Endothelial cell (in vitro differentiated cells): ENCODE results near the gene FEM1A. TPM values are rescaled to one million over a fixed set of nuclear protein-coding genes. Genes with fewer than 3 reads are reported as not detected.
A peak's percentile ranks its signal among the peaks of the same experiment; 100 is the strongest.
"Not testable (repeated sequence)": the region's sequence is repeated elsewhere in the genome, so short reads cannot be mapped to it uniquely, and the experiment has no call there.

Source experiments
- DNase-seq: peaks from one replicate; pipeline ENCODE4 v3.0.0; 2021; ENCODE audit warnings: low spot score
- H3K27ac Mint-ChIP-seq: one replicate; pipeline ENCODE4 v1.8.0; 2021; ENCODE audit warnings: mixed read lengths, inconsistent platforms; ENCODE audit not compliant: unreplicated experiment
- H3K27me3 Mint-ChIP-seq: one replicate; pipeline ENCODE4 v1.8.0; 2021; ENCODE audit warnings: mild to moderate bottlenecking, moderate library complexity, mixed read lengths, inconsistent platforms; ENCODE audit not compliant: unreplicated experiment
- H3K36me3 Mint-ChIP-seq: one replicate; pipeline ENCODE4 v1.8.0; 2021; ENCODE audit warnings: mild to moderate bottlenecking, low read depth, mixed read lengths, inconsistent platforms; ENCODE audit not compliant: unreplicated experiment
- H3K4me1 Mint-ChIP-seq: one replicate; pipeline ENCODE4 v1.8.0; 2021; ENCODE audit warnings: mild to moderate bottlenecking, mixed read lengths, inconsistent platforms; ENCODE audit not compliant: unreplicated experiment
- H3K4me3 Mint-ChIP-seq: one replicate; pipeline ENCODE4 v1.8.0; 2021; ENCODE audit warnings: mild to moderate bottlenecking, mixed read lengths, inconsistent platforms; ENCODE audit not compliant: unreplicated experiment
- H3K9me3 Mint-ChIP-seq: one replicate; pipeline ENCODE4 v1.8.0; 2021; ENCODE audit warnings: mixed read lengths, inconsistent platforms; ENCODE audit not compliant: unreplicated experiment
- total RNA-seq: library from RNA; stranded (reverse); fragmentation: NEBNext Ultra II Directional; extraction: Animal tissue kit (Norgen Biotek cat#: 25700); gene quantifications from one replicate; pipeline ENCODE4 v1.2.1, GENCODE V29; 2021; ENCODE audit not compliant: unreplicated experiment
- TF ChIP-seq, protein P1 (sequence below): fragments of 200-600 bp; sonication (generic); IDR thresholded peaks from one replicate; pipeline ENCODE4 v1.5.0; 2021; ENCODE audit warnings: antibody characterized with exemption; ENCODE audit not compliant: unreplicated experiment

FEM1A gene
- total RNA-seq, 1 donor from 2014 or later: 12.0 TPM

DNA sequence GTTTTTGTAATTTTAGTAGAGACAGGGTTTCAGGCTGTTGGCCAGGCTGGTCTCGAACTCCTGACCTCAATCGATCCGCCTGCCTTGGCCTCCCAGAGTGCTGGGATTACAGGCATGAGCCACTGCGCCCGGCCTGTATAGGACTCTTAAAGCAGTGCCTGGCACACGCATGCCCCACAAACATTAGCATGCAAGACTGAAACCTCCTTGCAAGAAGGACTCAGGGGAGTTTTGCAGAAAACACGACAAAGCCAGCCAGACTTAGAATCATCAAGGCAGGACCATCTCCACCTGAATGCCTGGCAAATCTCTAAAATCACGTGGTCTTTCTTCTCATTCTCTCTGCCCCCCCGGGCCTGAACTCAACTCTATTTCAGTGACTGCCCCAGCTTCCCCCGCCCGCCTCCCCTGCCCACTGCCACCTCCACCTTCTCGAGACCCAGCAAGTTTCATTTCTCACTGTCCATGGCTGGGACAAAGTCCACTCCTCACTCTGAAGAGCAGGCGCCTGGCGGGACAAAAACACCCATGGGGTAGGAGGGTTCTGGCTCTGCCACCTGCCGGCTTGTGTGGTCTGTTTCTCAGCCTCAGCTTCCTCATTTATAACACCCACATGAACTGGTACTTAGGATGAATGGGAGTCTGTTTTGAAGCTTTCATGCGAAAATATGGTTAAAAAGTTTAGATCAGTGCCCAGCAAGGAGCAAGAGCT, 37.6 kb downstream of the FEM1A start:
- no peak overlapping the region for H3K4me3 Mint-ChIP-seq
- H3K36me3 Mint-ChIP-seq: no peaks in the 10 kb centered on the region
- no peaks in the 10 kb centered on the region for H3K9me3 Mint-ChIP-seq
- no peak for DNase-seq
- H3K4me1 Mint-ChIP-seq: peaks cover 5% of the 10 kb centered on the region
- H3K27ac Mint-ChIP-seq: no peak overlapping the region
- TF ChIP-seq, protein P1, sequence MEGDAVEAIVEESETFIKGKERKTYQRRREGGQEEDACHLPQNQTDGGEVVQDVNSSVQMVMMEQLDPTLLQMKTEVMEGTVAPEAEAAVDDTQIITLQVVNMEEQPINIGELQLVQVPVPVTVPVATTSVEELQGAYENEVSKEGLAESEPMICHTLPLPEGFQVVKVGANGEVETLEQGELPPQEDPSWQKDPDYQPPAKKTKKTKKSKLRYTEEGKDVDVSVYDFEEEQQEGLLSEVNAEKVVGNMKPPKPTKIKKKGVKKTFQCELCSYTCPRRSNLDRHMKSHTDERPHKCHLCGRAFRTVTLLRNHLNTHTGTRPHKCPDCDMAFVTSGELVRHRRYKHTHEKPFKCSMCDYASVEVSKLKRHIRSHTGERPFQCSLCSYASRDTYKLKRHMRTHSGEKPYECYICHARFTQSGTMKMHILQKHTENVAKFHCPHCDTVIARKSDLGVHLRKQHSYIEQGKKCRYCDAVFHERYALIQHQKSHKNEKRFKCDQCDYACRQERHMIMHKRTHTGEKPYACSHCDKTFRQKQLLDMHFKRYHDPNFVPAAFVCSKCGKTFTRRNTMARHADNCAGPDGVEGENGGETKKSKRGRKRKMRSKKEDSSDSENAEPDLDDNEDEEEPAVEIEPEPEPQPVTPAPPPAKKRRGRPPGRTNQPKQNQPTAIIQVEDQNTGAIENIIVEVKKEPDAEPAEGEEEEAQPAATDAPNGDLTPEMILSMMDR: no peak
- H3K27me3 Mint-ChIP-seq: peaks cover 13% of the 10 kb centered on the region

DNA sequence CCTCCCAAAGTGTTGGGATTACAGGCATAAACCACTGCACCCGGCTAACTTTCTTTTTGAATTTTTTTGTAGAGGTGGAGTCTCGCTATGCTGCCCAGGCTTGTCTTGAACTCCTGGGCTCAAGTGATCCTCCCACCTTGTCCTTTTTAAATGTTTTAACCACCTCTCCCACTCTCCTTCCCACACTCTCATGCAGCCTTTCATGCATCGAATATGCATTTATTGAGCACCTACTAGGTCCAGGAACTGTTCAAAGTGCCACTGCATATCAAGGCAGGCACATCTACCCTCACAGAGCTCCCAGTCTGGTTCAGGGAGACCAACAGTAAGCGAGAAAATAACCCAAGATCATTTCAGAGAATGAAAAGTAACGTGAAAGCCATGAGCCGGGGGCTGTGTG, 38.8 kb downstream of the FEM1A start:
- H3K9me3 Mint-ChIP-seq: no peaks in the 10 kb centered on the region
- no peak for DNase-seq
- TF ChIP-seq, protein P1: no peak
- H3K27me3 Mint-ChIP-seq: peaks cover 13% of the 10 kb centered on the region
- H3K27ac Mint-ChIP-seq: no peak overlapping the region
- peaks cover 5% of the 10 kb centered on the region for H3K4me1 Mint-ChIP-seq
- H3K4me3 Mint-ChIP-seq: peak overlapping the region; percentile 85
- H3K36me3 Mint-ChIP-seq: no peaks in the 10 kb centered on the region

DNA sequence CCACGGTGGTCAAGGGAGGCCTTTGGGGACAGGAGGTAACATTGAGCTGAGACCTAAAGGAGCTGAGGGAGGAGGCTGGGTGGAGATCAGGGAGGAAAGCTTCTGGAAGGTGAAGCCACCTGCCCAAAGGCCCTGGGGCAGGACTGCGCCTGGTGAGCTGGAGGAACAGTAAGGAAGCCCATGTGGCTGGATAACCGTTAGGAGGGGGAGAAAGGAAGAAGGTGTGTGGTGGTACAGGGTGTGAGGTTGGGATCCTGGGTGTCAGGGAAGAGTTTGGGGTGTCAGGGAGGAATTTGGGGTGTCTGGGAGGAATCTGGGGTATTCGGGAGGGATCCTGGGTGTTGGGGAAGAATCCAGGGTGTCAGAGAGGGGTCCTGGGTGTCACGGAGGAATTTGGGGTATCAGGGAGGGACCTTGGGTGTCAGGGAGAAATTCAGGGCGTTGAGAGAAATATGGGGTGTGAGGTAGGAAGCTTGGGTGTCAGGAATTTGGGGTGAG, 39.3 kb downstream of the FEM1A start:
- H3K36me3 Mint-ChIP-seq: no peaks in the 10 kb centered on the region
- DNase-seq: no peak
- peaks cover 15% of the 10 kb centered on the region for H3K27me3 Mint-ChIP-seq
- peaks cover 5% of the 10 kb centered on the region for H3K4me1 Mint-ChIP-seq
- TF ChIP-seq, protein P1: no peak
- no peaks in the 10 kb centered on the region for H3K9me3 Mint-ChIP-seq
- H3K27ac Mint-ChIP-seq: no peak overlapping the region
- peak overlapping the region; percentile 85 for H3K4me3 Mint-ChIP-seq

DNA sequence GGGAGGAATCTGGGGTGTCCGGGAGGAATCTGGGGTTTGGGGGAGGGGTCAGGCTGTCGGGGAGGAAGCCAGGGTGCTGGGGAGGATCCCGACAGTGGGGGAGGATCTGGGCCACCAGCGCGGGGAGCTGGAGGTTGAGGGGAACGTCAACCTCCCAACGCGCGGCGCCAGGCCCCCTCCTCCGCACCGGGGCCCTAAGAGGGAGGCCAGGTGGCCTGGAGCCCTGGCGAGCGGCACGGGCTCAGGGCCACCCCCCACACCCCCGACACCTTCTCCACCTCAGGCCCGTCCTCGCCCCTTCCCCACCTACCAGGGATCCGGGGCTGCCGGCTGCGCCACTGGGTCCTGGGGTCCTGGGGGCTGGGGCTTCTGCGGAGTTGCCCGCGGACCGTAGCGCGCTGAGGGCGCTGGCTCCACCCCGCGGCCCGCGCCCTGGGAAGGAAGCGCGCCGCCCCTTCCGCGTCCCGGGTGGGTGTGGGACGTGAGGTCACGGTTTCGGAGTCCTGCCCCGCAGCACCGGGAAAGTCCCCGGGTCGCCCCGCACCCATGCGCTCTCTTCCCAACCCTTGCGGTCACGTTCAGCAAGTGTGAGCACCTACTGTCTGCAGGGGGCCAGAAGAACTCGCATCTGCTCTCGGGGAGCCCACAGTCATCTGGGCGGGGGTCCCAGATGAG, 39.9 kb downstream of the FEM1A start, which contains the start of gene TICAM1:
TICAM1 (minus strand) TSS at position 409 of the 675 bp plus-strand sequence. CDS start 13,335 bp downstream, outside the sequence.
- H3K27ac Mint-ChIP-seq: no peak within 1 kb of the TSS
- H3K27me3 Mint-ChIP-seq: peaks cover 15% of the 10 kb centered on the region
- H3K4me1 Mint-ChIP-seq: peaks cover 5% of the 10 kb centered on the region
- TF ChIP-seq, protein P1: no peak
- peak; percentile 35 for DNase-seq
- H3K36me3 Mint-ChIP-seq: no peaks in the 10 kb centered on the region
- H3K9me3 Mint-ChIP-seq: no peaks in the 10 kb centered on the region
- peak within 1 kb of the TSS; percentile 85 for H3K4me3 Mint-ChIP-seq

DNA sequence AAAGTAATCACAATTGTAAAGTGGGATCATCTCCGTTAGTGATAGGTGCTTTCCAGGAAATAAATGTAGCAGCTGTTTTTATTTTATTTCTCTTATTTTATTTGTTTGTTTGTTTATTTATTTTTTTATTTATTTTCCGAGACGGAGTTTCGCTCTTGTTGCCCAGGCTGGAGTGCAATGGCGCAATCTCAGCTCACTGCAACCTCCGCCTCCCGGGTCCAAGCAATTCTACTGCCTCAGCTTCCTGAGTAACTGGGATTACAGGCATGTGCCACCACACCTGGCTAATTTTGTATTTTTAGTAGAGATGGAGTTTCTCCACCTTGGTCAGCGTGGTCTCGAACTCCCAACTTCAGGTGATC, 40.4 kb downstream of the FEM1A start:
- Mint-ChIP-seq H3K27me3 (peaks cover 15% of the 10 kb centered on the region), H3K4me3 (peak overlapping the region; percentile 47)
- not testable (repeated sequence) for H3K27ac Mint-ChIP-seq, H3K4me1 Mint-ChIP-seq, H3K9me3 Mint-ChIP-seq, DNase-seq, H3K36me3 Mint-ChIP-seq
